Activated CD4-positive, alpha-beta T cell treated with anti-CD3 and anti-CD28 coated beads for 36 hours (primary cell): ENCODE results near the gene PRKAG2. TPM values are rescaled to one million over a fixed set of nuclear protein-coding genes. Genes with fewer than 3 reads are reported as not detected.

Experiments used
- ATAC-seq: fragments of 200-7000 bp; cut with Tn5 transposase; one replicate; pipeline ENCODE4 v1.10.0; 2021; ENCODE audit warnings: mild to moderate bottlenecking, moderate library complexity
- CTCF ChIA-PET: fragments of 350-600 bp; sonication (Branson Sonifier 250); formaldehyde crosslinking; loops from one replicate; lab custom pipeline; 2021; ENCODE audit warnings: antibody characterized with exemption; lab: Charles Lee
- POLR2A ChIA-PET: fragments of 350-600 bp; sonication (Branson Sonifier 250); formaldehyde crosslinking; loops from one replicate; lab custom pipeline; 2021; ENCODE audit warnings: antibody characterized with exemption, inconsistent platforms; lab: Charles Lee
- DNase-seq: peaks from one replicate; pipeline ENCODE4 v3.0.0-alpha.2; 2020
- H3K27ac Mint-ChIP-seq: one replicate; pipeline ENCODE4 v1.8.0; 2021; ENCODE audit warnings: mixed read lengths
- H3K27me3 Mint-ChIP-seq: one replicate; pipeline ENCODE4 v1.8.0; 2021; ENCODE audit warnings: mixed read lengths
- H3K36me3 Mint-ChIP-seq: one replicate; pipeline ENCODE4 v1.8.0; 2021; ENCODE audit warnings: low read depth, mixed read lengths
- H3K4me1 Mint-ChIP-seq: one replicate; pipeline ENCODE4 v1.8.0; 2021; ENCODE audit warnings: mixed read lengths
- H3K4me3 Mint-ChIP-seq: one replicate; pipeline ENCODE4 v1.8.0; 2021; ENCODE audit warnings: mild to moderate bottlenecking, moderate library complexity, mixed read lengths
- H3K9me3 Mint-ChIP-seq: one replicate; pipeline ENCODE4 v1.8.0; 2021; ENCODE audit warnings: low read depth, mixed read lengths
- intact Hi-C, 2 experiments: fragments of 100-400 bp; cut with DNase I in 1 of 2; cut with micrococcal nuclease in 1 of 2; formaldehyde crosslinking; loops; one replicate each; pipeline versions ENCODE4 v1.14.2 to v1.15.1; 2022 to 2024; cut with DNase I, micrococcal nuclease
- total RNA-seq, 2 experiments: library from RNA; stranded (reverse); gene quantifications; one replicate each; pipeline ENCODE4 v1.2.3, GENCODE V29; 2021

The PRKAG2 gene
- total RNA-seq, 2 experiments from 2014 or later = 19.6 to 21.5 TPM

- H3K4me1 Mint-ChIP-seq = no peaks in the 10 kb centered on the region
- no peaks in the 10 kb centered on the region for H3K9me3 Mint-ChIP-seq
- ChIA-PET CTCF (interaction anchor here (0.7 kb wide), 1 partner anchor 44 kb away, joined by 3 read pairs; no protein-coding TSS in a partner anchor), POLR2A (no interaction called here)
- H3K27ac Mint-ChIP-seq = no peak overlapping the region
- H3K36me3 Mint-ChIP-seq = no peaks in the 10 kb centered on the region
- no peak overlapping the region for H3K4me3 Mint-ChIP-seq
- no peaks in the 10 kb centered on the region for H3K27me3 Mint-ChIP-seq
- intact Hi-C loops = no loop called here
- no peak for ATAC-seq
- DNase-seq = no peak
Observed at GRCh38 chr7:151694828-151695580, 181.9 kb downstream of the PRKAG2 start.

- Mint-ChIP-seq H3K27me3 (no peaks in the 10 kb centered on the region), H3K36me3 (no peaks in the 10 kb centered on the region), H3K4me3 (no peak overlapping the region), H3K9me3 (no peaks in the 10 kb centered on the region), H3K4me1 (no peaks in the 10 kb centered on the region), H3K27ac (no peak overlapping the region)
- ChIA-PET CTCF (interaction anchor here (0.7 kb wide), 1 partner anchor 44 kb away, joined by 3 read pairs; no protein-coding TSS in a partner anchor), POLR2A (no interaction called here)
- intact Hi-C loops = no loop called here
- DNase-seq = no peak
- ATAC-seq = no peak
Observed at GRCh38 chr7:151694441-151694827, 182.5 kb downstream of the PRKAG2 start.

- DNase-seq (no peak), ATAC-seq (no peak)
- H3K9me3 Mint-ChIP-seq = no peaks in the 10 kb centered on the region
- no peaks in the 10 kb centered on the region for H3K36me3 Mint-ChIP-seq
- POLR2A ChIA-PET = no interaction called here
- H3K4me3 Mint-ChIP-seq = no peak overlapping the region
- H3K4me1 Mint-ChIP-seq = no peaks in the 10 kb centered on the region
- intact Hi-C loops = no loop called here
- CTCF ChIA-PET = interaction anchor here (0.6 to 1.2 kb wide), 2 partner anchors 62 to 90 kb away, joined by 3 to 4 read pairs; no protein-coding TSS in a partner anchor
- H3K27me3 Mint-ChIP-seq = no peaks in the 10 kb centered on the region
- H3K27ac Mint-ChIP-seq = no peak overlapping the region
Observed at GRCh38 chr7:151693140-151693539, 183.8 kb downstream of the PRKAG2 start.

- H3K4me3 Mint-ChIP-seq = no peak overlapping the region
- POLR2A ChIA-PET = no interaction called here
- CTCF ChIA-PET = interaction anchor here (0.6 to 1.2 kb wide), 2 partner anchors 62 to 90 kb away, joined by 3 to 4 read pairs; no protein-coding TSS in a partner anchor
- no peaks in the 10 kb centered on the region for H3K36me3 Mint-ChIP-seq
- ATAC-seq (no peak), DNase-seq (no peak)
- H3K27me3 Mint-ChIP-seq = no peaks in the 10 kb centered on the region
- intact Hi-C loops = no loop called here
- H3K4me1 Mint-ChIP-seq = no peaks in the 10 kb centered on the region
- H3K9me3 Mint-ChIP-seq = no peaks in the 10 kb centered on the region
- no peak overlapping the region for H3K27ac Mint-ChIP-seq
Observed at GRCh38 chr7:151692721-151693120, 184.2 kb downstream of the PRKAG2 start.

GRCh38 chr7:151691449-151691848 lies 185.5 kb downstream of the PRKAG2 start:
- ChIA-PET POLR2A (no interaction called here), CTCF (interaction anchor here (0.6 to 0.7 kb wide), 2 partner anchors 13 to 110 kb away, joined by 3 to 4 read pairs; no protein-coding TSS in a partner anchor)
- Mint-ChIP-seq H3K9me3 (no peaks in the 10 kb centered on the region), H3K27me3 (no peaks in the 10 kb centered on the region), H3K4me1 (no peaks in the 10 kb centered on the region), H3K4me3 (no peak overlapping the region), H3K36me3 (no peaks in the 10 kb centered on the region), H3K27ac (no peak overlapping the region)
- intact Hi-C loops = no loop called here
- ATAC-seq (no peak), DNase-seq (no peak)

GRCh38 chr7:151690606-151691005 lies 186.3 kb downstream of the PRKAG2 start:
- intact Hi-C loops = no loop called here
- Mint-ChIP-seq H3K36me3 (no peaks in the 10 kb centered on the region), H3K27ac (no peak overlapping the region), H3K9me3 (no peaks in the 10 kb centered on the region), H3K27me3 (no peaks in the 10 kb centered on the region), H3K4me3 (no peak overlapping the region), H3K4me1 (no peaks in the 10 kb centered on the region)
- ChIA-PET POLR2A (no interaction called here), CTCF (interaction anchor here (0.6 kb wide), 1 partner anchor 178 kb away, joined by 3 read pairs; no protein-coding TSS in a partner anchor)
- no peak for ATAC-seq
- DNase-seq = no peak

GRCh38 chr7:151689196-151689971 lies 187.5 kb downstream of the PRKAG2 start:
- no peak overlapping the region for H3K27ac Mint-ChIP-seq
- ChIA-PET CTCF (interaction anchor here (0.7 kb wide), 1 partner anchor 335 kb away, joined by 3 read pairs; no protein-coding TSS in a partner anchor), POLR2A (interaction anchor here (0.6 kb wide), 1 partner anchor 134 kb away, joined by 4 read pairs; no protein-coding TSS in a partner anchor)
- H3K27me3 Mint-ChIP-seq = no peaks in the 10 kb centered on the region
- intact Hi-C loops = no loop called here
- no peak overlapping the region for H3K4me3 Mint-ChIP-seq
- H3K36me3 Mint-ChIP-seq = no peaks in the 10 kb centered on the region
- H3K9me3 Mint-ChIP-seq = no peaks in the 10 kb centered on the region
- no peak for DNase-seq
- no peaks in the 10 kb centered on the region for H3K4me1 Mint-ChIP-seq
- no peak for ATAC-seq

- Mint-ChIP-seq H3K4me3 (no peak overlapping the region), H3K9me3 (no peaks in the 10 kb centered on the region), H3K27ac (no peak overlapping the region), H3K4me1 (no peaks in the 10 kb centered on the region), H3K27me3 (no peaks in the 10 kb centered on the region), H3K36me3 (no peaks in the 10 kb centered on the region)
- POLR2A ChIA-PET = no interaction called here
- intact Hi-C loops = no loop called here
- DNase-seq = no peak
- ATAC-seq = no peak
- CTCF ChIA-PET = interaction anchor here (0.7 kb wide), 1 partner anchor 334 kb away, joined by 3 read pairs; no protein-coding TSS in a partner anchor
Observed at GRCh38 chr7:151688236-151688780, 188.6 kb downstream of the PRKAG2 start.

GRCh38 chr7:151687523-151688235 lies 189.2 kb downstream of the PRKAG2 start:
- no peaks in the 10 kb centered on the region for H3K4me1 Mint-ChIP-seq
- H3K4me3 Mint-ChIP-seq = no peak overlapping the region
- no peak overlapping the region for H3K27ac Mint-ChIP-seq
- no peaks in the 10 kb centered on the region for H3K36me3 Mint-ChIP-seq
- POLR2A ChIA-PET = no interaction called here
- DNase-seq (no peak), ATAC-seq (no peak)
- CTCF ChIA-PET = no interaction called here
- no peaks in the 10 kb centered on the region for H3K27me3 Mint-ChIP-seq
- intact Hi-C loops = no loop called here
- no peaks in the 10 kb centered on the region for H3K9me3 Mint-ChIP-seq

- Mint-ChIP-seq H3K27ac (no peak overlapping the region), H3K9me3 (no peaks in the 10 kb centered on the region), H3K4me1 (no peaks in the 10 kb centered on the region), H3K27me3 (no peaks in the 10 kb centered on the region), H3K4me3 (no peak overlapping the region), H3K36me3 (no peaks in the 10 kb centered on the region)
- ChIA-PET CTCF (no interaction called here), POLR2A (no interaction called here)
- DNase-seq = no peak
- ATAC-seq = no peak
- intact Hi-C loops = no loop called here
Observed at GRCh38 chr7:151686826-151687225, 190.1 kb downstream of the PRKAG2 start.
